Fibroblast of skin of right biceps (primary cell): ENCODE measurements around the gene RHOT2.

Experiments used
- DNase-seq: peaks from one replicate; pipeline ENCODE4 v3.0.0-alpha.2; 2013

The RHOT2 gene

GRCh38 chr16:632486-633335, 35.2 kb upstream of the RHOT2 start:
- no peak for DNase-seq

- DNase-seq = no peak
Observed at GRCh38 chr16:633336-634050, 34.4 kb upstream of the RHOT2 start.

- no peak for DNase-seq
Observed at GRCh38 chr16:634051-634670, 33.8 kb upstream of the RHOT2 start.

DNA sequence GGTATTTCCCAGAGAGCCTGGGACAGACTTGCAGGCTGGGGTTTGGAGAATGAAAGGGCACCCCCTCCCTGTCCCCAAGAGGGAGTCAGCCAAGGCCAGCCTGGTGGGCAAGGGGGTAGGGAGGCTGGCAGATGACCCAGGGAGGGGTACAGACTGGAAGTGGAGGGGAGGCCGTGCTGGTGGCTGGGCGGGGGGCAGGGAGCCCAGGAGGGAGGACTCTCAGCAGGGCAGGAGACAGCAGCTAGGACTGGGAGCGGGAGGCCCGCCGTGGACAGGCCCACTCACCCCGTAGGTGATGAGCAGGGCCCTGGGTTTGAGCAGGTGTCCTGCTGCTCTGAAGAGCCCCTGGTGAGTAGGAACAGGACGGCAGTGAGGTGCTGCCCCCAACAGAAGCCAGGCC, 32.9 kb upstream of the RHOT2 start:
- no peak for DNase-seq

DNA sequence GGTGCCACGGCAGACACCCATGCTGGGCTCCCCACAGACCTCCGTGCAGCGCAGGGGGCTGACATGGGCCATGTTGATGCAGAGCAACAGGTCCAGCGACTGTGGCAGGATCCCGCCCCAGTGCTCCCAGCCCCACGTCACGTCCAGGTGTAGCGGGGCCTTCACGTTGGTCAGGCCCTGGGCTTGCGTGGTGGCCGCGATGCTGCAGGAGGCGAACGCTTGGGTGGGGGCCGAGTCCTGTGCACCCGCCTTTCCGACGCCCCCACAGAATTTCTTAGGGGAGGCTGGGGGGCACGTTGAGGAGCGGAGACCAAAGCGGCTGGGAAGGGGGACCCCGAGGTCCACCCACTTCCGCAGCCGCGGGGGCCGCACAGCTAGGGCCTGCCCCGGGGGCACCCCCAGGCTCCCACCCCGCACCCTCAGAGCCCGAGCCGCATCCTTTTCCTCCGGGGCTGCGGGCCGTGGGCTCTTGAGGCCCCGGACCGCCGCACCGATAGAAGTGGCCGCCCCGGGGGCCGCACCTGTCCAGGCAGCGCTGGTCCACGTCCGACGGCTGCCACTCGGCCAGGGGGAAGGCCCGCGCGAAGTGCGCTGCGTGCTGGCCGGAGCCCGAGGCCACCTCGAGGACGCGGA, 32.2 kb upstream of the RHOT2 start:
- DNase-seq = no peak

DNA sequence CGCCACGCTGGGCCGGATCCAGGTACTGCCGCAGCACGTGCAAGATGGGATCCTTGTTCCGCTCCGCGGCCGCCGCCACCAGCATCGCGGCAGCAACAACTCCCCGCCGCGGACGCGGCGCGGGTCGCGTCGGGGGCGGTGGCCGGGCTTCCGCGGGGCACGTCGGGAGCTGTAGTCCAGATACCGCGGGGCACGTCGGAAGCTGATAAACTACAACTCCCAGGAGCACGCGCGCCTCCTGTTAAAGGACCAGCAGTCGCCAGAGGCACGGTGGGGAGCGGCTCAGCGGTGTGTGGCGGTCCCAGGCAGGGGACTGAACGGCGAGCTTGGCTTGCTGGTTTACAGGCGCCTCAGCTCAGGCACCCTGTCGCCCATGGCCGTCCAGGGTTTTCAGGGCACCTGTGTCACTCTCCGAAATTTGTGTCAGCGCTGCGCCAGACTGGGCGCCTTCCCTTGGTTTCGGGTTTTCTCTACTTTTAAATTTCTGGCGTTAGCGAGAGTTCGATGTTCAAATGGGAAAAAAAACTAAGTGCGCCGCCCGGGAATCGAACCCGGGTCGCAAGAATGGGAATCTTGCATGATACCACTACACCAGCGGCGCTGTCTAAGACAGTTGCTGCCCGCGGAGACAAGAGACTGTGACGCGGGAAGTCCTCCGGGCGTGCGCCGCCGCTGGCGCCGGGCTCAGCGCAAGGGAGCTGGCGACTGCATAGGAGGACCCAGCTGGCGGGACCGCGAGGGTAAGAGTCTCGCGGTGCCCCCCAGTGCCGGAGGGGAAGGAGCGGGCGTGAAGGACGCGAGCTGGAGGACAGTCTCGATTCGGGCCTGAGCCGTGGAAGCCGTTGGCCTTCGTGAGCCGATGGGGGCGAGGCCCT, 31.5 kb upstream of the RHOT2 start, which contains the start of gene METTL26:
TSS of gene METTL26 (minus strand) at position 100 of the 875 bp plus-strand sequence. CDS start at position 85, 15 bp downstream.
- peak; percentile 95 for DNase-seq

- peak; percentile 89 for DNase-seq
Observed at GRCh38 chr16:637081-638018, 30.6 kb upstream of the RHOT2 start.

DNA sequence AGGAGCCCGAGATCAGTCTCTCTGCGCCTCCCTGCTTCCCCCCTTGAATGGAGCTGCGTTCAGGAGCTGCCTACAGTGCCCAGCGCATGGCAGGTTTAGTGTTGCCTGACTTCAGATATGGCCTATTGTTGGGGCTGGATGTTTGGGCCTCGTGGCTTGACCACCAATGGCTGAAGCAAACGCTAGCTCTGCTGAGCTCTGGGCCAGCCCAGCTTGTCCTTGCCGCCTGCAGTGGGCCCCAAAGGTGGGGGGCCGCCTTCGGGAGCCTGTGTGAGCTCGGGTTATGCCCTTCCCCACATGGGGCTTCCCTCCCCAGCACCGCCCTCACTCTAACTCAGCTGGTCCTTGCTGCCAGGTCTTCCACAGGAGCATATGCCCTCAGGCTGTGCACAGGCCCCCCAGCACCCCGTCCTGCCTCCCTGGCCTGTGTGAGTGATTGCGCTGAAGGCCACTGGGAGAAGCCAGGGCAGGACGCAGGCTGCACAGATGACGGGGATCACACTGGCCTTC, 29.8 kb upstream of the RHOT2 start:
- DNase-seq = no peak

DNA sequence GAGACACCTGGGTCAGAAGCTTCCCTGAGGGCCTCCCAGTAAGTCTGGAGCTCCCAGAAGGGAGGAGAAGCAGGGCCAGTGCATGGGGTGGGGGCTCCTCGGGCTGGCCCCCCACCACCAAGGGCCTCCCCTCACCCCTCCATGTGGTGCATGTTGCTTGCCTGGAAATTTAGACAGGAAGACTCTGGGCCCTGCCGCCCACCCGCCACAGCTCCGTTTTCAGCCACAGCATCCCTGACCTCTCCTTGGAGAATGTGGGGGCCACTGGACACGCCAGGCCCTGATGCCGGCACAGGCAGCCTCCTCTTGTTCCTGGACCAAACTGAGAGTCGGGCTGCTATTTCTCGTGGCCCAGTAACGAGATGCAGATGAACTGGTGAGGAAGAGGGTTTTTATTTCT, 29.1 kb upstream of the RHOT2 start:
- no peak for DNase-seq

GRCh38 chr16:640614-641013, 27.3 kb upstream of the RHOT2 start:
- DNase-seq = no peak

DNA sequence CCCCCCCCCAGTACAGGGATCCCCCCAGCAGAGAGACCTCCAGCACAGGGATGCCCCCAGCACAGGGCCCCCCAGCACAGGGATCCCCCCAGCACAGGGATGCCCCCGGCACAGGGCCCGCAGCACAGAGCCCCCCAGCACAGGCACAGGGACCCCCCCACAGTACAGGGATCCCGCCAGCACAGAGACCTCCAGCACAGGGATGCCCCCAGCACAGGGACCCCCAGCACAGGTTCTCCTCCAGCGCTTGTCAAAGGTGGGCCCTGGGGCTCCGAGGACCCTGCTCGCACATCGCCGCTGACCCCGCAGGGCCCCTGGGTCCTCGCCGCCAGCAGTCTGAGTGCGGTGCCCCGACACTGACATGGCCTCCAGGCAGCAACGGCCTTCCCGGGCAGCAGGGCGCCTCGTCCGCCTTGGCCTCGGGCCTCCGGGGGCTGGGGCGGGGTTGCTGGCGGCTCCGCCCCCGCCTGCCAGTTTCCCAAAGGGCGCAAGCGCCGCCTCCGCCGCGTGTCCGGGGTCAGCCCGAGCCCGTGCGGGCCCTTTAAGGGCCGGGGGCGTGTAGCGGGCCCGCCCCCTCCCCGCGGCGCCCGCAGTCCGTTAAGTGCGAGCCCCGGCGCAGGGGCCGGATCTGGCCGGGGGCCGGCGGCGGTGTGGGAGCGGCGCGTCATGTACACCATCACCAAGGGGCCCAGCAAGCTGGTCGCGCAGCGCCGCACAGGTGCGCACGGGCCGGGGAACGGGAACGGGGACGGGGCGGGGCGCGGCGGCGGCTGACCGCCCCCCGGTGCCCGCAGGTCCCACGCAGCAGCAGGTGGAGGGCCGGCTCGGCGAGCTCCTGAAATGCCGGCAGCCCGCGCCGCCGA, 26.4 kb upstream of the RHOT2 start, which contains the start of gene MCRIP2:
TSS of gene MCRIP2 (plus strand) at position 503 of the 863 bp plus-strand sequence. CDS start at position 667, 164 bp downstream.
- DNase-seq = peak; percentile 64

DNA sequence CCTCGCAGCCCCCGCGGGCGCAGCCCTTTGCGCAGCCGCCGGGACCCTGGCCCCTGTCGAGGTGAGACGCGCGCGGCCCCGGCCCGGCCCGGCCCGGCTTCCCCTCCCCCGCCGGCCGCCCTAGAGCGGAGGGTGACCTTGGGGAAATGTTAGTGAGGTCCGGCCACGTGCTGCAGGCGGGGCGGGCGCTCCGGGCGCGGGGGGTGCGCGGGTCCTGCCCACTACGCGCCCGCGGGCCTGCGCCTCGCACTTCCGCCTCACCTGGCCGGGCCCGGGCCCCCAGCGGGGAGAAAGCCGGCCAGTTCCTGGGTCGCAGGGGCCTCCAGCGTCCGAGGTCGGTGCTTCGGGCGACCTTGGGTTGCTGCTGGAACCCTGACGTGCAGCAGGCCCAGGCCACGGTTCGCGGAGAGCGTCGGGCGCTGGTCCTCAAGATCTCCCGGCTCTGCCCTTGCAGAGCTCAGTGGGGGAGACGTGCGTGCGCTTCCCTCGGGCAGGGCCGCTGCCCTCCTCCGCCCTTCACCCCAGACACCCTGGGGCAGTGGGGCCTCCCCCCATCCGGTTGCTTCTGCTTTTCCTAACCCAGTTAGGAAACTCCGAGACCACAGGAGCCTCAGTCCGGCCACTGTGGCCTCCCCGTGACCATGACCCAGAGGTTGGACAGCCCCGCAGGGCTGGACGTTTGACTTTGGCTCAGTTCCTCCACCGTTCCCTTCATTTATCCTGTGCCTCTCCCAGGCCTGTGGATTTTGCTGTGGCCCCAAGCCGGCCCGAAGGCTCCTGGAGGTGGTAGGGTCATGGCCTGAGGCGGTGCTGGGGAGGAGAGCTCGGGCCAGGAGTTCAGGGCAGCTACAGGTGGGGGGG, 25.5 kb upstream of the RHOT2 start:
- DNase-seq = no peak

GRCh38 chr16:643050-643368, 24.9 kb upstream of the RHOT2 start:
- no peak for DNase-seq

DNA sequence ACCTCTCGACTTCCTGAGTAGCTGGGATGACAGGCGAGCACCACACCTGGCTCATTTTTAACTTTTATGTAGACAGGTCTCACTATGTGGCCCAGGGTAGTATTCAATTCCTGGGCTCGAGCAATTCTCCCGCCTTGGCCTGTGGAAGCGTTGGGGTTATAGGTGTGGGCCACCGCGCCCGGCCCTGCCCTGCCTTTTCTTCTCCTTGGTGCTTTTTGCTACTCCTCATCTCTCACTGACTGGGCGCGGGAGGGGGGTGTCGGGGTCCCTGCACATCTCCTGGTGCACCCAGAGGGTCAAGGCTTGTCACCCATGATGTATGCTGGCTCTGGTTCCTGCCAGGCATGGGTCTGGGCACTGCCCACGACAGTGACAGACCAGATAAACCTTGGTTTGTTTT, 23.4 kb upstream of the RHOT2 start:
- no peak for DNase-seq

DNA sequence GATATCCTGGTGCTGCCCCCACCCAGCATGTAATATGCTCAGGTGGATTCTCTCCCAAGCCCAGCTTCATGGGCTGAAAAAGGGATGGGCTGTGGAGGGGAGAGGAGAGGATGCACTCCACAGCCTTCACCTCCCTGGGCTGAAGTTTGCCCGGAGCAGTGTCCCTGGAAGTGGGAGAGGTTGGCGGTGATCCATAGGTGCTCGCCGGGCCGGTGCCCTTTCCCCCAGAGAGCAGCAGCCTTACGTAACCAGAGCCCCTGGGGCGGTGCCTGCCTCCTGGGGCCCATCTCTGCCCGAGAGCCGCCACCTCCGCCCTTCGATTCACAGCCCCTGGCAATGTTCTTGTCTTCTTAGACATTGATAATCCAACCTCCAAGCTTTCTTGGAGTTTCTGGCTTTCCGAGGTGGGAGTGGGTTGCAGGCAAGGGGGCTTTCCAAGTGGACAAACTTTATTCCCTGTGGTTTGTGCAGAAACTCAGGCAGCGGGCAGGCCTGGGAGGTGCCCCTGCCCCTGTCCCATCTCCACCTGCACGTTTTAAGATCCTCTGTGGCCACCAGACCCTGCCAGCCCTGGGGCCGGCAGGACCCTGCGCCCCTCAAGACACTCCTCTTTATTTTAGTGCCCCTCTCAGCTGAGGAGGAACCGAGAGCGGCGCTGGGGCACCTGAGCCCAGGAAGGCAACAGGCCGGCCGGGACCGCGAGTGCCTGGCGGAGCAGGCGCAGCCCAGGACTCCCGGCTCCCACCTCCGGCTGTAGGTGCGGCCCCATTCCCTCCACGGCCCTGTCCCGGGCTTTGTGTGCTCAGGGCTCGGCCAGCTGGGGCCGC, 21.9 kb upstream of the RHOT2 start:
- no peak for DNase-seq

GRCh38 chr16:646679-647172, 21.2 kb upstream of the RHOT2 start:
- no peak for DNase-seq

- no peak for DNase-seq
Observed at GRCh38 chr16:647173-647902, 20.6 kb upstream of the RHOT2 start.
